Endothelial cell of umbilical vein (primary cell): ENCODE data around the gene CMTM8. TPM values are rescaled to one million over a fixed set of nuclear protein-coding genes. Genes with fewer than 3 reads are reported as not detected.

Experiments
- BruUV-seq: library from RNA; stranded (reverse); fragments of 400-500 nt; replicated peaks from 2 replicates; lab custom pipeline; 2021; lab: Mats Ljungman, UMichigan
- CTCF ChIA-PET: fragments of 300-600, 350-600 bp; sonication (Branson Sonifier 250); formaldehyde crosslinking; loops from one replicate; lab custom pipeline; 2021; ENCODE audit warnings: antibody characterized with exemption, inconsistent platforms; lab: Charles Lee
- POLR2A ChIA-PET: fragments of 300-600, 350-600 bp; sonication (Branson Sonifier 250); formaldehyde crosslinking; loops from one replicate; lab custom pipeline; 2021; ENCODE audit warnings: antibody characterized with exemption, inconsistent platforms; lab: Charles Lee
- DNase-seq: peaks from one replicate; pipeline ENCODE4 v3.0.0-alpha.2; 2011; ENCODE audit warnings: low read depth, low spot score
- FAIRE-seq: peaks from 2 replicates; lab custom pipeline; 2011; peaks lifted over from hg19 to GRCh38; lab: Jason Lieb, UNC
- H2AFZ ChIP-seq: 2 replicates; pipeline ENCODE4 v1.6.0; 2012; ENCODE audit warnings: low read depth, low read length, control low read depth, inconsistent platforms
- H3K27ac ChIP-seq: 2 replicates; pipeline ENCODE4 v1.5.1; 2011; ENCODE audit warnings: low read depth, mild to moderate bottlenecking, control low read depth, low read length, moderate library complexity; ENCODE audit not compliant: insufficient read depth
- H3K27me3 ChIP-seq, 2 experiments: 2 replicates each; pipeline versions ENCODE4 v1.6.0 to v1.6.1; 2011; ENCODE audit warnings: low read length in 2 of 2, mixed read lengths in 1 of 2; ENCODE audit not compliant: control insufficient read depth in 2 of 2, insufficient read depth in 2 of 2
- H3K36me3 ChIP-seq, 2 experiments: 2 replicates in 1 of 2; 3 replicates in 1 of 2; pipeline ENCODE4 v1.5.1; 2011; ENCODE audit warnings: low read length in 2 of 2, mild to moderate bottlenecking in 1 of 2, moderate library complexity in 1 of 2; ENCODE audit not compliant: control insufficient read depth in 2 of 2, insufficient read depth in 2 of 2; ENCODE audit errors: extremely low read depth in 1 of 2
- H3K4me1 ChIP-seq: 3 replicates; pipeline ENCODE4 v1.5.1; 2011; ENCODE audit warnings: mild to moderate bottlenecking, low read length; ENCODE audit not compliant: control insufficient read depth, insufficient read depth; ENCODE audit errors: extremely low read depth
- H3K4me2 ChIP-seq: 2 replicates; pipeline ENCODE4 v1.6.1; 2011; ENCODE audit warnings: low read length, control low read depth, mixed read lengths; ENCODE audit not compliant: insufficient read depth
- H3K4me3 ChIP-seq, 3 experiments: fragments of 200-600 bp in 1 of 3; sonication (generic), shearing (Covaris generic) in 1 of 3; replicated peaks in 1 of 3; 2 replicates each; pipeline ENCODE4 v1.5.1; 2011 to 2016; ENCODE audit warnings: control low read depth in 3 of 3, low read length in 3 of 3, mild to moderate bottlenecking in 2 of 3, inconsistent platforms in 1 of 3, low read depth in 1 of 3, moderate library complexity in 1 of 3; ENCODE audit not compliant: insufficient read depth in 1 of 3
- H3K79me2 ChIP-seq: 2 replicates; pipeline ENCODE4 v1.6.0; 2012; ENCODE audit warnings: low read length, inconsistent platforms; ENCODE audit not compliant: control insufficient read depth, insufficient read depth
- H3K9ac ChIP-seq: replicated peaks from 2 replicates; pipeline ENCODE3; 2011; ENCODE audit warnings: low read length, control low read depth; ENCODE audit not compliant: insufficient read depth; ENCODE audit errors: extremely low read depth
- H3K9me1 ChIP-seq: replicated peaks from 3 replicates; pipeline ENCODE4 v1.6.0; 2011; ENCODE audit warnings: mild to moderate bottlenecking, low read length; ENCODE audit not compliant: control insufficient read depth, insufficient read depth; ENCODE audit errors: extremely low read depth
- H3K9me3 ChIP-seq: replicated peaks from 2 replicates; pipeline ENCODE4 v1.5.1; 2012; ENCODE audit warnings: low read length, inconsistent platforms; ENCODE audit not compliant: control insufficient read depth, insufficient read depth
- H4K20me1 ChIP-seq: replicated peaks from 2 replicates; pipeline ENCODE3; 2011; ENCODE audit warnings: mild to moderate bottlenecking, low read length; ENCODE audit not compliant: control insufficient read depth, insufficient read depth; ENCODE audit errors: extremely low read depth
- EZH2 ChIP-seq: IDR thresholded peaks from 2 replicates; pipeline ENCODE4 v1.6.1; 2012; ENCODE audit warnings: borderline replicate concordance, low read depth, mild to moderate bottlenecking, moderate library complexity, low read length, inconsistent platforms; ENCODE audit not compliant: severe bottlenecking
- FOS ChIP-seq: IDR thresholded peaks from 2 replicates; pipeline ENCODE4 v1.6.1; 2011; ENCODE audit warnings: mild to moderate bottlenecking, low read length, moderate library complexity, borderline replicate concordance; ENCODE audit not compliant: insufficient read depth
- GATA2 ChIP-seq: IDR thresholded peaks from 2 replicates; pipeline ENCODE4 v1.7.0; 2011; ENCODE audit warnings: low read depth, mild to moderate bottlenecking, moderate library complexity, mixed read lengths, low read length; ENCODE audit not compliant: insufficient read length, insufficient read depth
- JUN ChIP-seq: IDR thresholded peaks from 2 replicates; pipeline ENCODE4 v1.6.1; 2011; ENCODE audit warnings: borderline replicate concordance, low read depth; ENCODE audit not compliant: insufficient read length, insufficient read depth
- MYC ChIP-seq: IDR thresholded peaks from one replicate; pipeline ENCODE4 v1.6.1; 2011; ENCODE audit warnings: mild to moderate bottlenecking, low read depth, low read length
- POLR2A ChIP-seq: IDR thresholded peaks from 2 replicates; pipeline ENCODE4 v1.6.1; 2012; ENCODE audit warnings: low read depth, mild to moderate bottlenecking, control low read depth, low read length
- POLR2AphosphoS5 ChIP-seq: IDR thresholded peaks from 2 replicates; pipeline ENCODE4 v1.6.1; 2012; ENCODE audit warnings: low read depth, mild to moderate bottlenecking, control low read depth, low read length, moderate library complexity; ENCODE audit not compliant: insufficient read depth
- dilution Hi-C: fragments of 300-500 bp; cut with MboI; formaldehyde crosslinking; loops from one replicate; pipeline ENCODE4 v1.15.0; 2019; ENCODE audit warnings: low sequenced_read_pairs; ENCODE audit not compliant: extremely low pct_ligation_motif_present
- intact Hi-C: fragments of 100-400 bp; cut with micrococcal nuclease; formaldehyde crosslinking; loops from one replicate; pipeline ENCODE4 v1.10.0; 2022
- polyA plus RNA-seq, 4 experiments: library from polyadenylated mRNA; depleted of rRNA in 3 of 4; stranded (reverse) in 3 of 4; unstranded in 1 of 4; fragments of >200 nt; gene quantifications; 2 replicates each; pipeline versions ENCODE4 v1.2.1 to v1.2.3, GENCODE V29; 2011 to 2012; ENCODE audit warnings: missing spikeins in 1 of 4
- total RNA-seq: library from RNA; stranded (reverse); gene quantifications from 2 replicates; pipeline ENCODE4 v1.2.3, GENCODE V29; 2021
- TF ChIP-seq, protein P1 (sequence below), 2 donors: IDR thresholded peaks; 1 replicate in 1 of 2; 2 replicates in 1 of 2; pipeline ENCODE4 v1.5.1; 2011; ENCODE audit warnings: low read length in 2 of 2, mild to moderate bottlenecking in 2 of 2, moderate library complexity in 2 of 2, control low read depth in 1 of 2, inconsistent platforms in 1 of 2, low read depth in 1 of 2; ENCODE audit not compliant: insufficient read depth in 1 of 2; ENCODE audit errors: extremely low read depth in 1 of 2
- TF ChIP-seq, protein P2 (sequence below): IDR thresholded peaks from 2 replicates; pipeline ENCODE4 v1.6.1; 2011; ENCODE audit not compliant: insufficient read depth, insufficient read length

Gene CMTM8
- total and polyA plus RNA-seq, 2 donors (not counting 3 experiments of a cell fraction or from before 2014, with no cell fraction given) = 7.3 to 11.9 TPM

DNA sequence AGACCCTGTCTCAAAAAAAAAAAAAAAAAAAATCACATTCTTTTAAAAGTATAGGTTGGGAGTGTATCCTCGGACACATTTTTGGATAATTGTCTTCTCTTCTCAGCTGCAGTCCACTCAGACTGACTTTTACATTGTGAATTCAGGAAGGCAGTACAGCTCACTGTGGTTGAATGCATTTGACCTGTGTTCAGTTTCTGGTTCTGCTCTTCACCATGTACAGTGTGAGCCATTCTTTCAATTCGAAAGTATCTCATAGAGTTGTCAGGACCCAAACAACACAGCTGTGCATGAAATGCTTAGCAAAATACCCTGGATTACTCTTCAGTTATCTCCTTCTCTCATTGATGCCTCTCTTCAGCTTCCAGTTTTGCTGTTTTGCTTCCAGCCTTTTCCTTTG, 5.0 kb downstream of the CMTM8 start:
- H3K4me1 ChIP-seq = peaks cover 24% of the 10 kb centered on the region
- TF ChIP-seq POLR2AphosphoS5 = no peak
- TF ChIP-seq EZH2 = no peak
- no peak for TF ChIP-seq JUN
- TF ChIP-seq GATA2 = no peak
- TF ChIP-seq, protein P1, sequence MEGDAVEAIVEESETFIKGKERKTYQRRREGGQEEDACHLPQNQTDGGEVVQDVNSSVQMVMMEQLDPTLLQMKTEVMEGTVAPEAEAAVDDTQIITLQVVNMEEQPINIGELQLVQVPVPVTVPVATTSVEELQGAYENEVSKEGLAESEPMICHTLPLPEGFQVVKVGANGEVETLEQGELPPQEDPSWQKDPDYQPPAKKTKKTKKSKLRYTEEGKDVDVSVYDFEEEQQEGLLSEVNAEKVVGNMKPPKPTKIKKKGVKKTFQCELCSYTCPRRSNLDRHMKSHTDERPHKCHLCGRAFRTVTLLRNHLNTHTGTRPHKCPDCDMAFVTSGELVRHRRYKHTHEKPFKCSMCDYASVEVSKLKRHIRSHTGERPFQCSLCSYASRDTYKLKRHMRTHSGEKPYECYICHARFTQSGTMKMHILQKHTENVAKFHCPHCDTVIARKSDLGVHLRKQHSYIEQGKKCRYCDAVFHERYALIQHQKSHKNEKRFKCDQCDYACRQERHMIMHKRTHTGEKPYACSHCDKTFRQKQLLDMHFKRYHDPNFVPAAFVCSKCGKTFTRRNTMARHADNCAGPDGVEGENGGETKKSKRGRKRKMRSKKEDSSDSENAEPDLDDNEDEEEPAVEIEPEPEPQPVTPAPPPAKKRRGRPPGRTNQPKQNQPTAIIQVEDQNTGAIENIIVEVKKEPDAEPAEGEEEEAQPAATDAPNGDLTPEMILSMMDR (IDR thresholded peaks at IDR 0.05; ENCODE audit: extremely low read depth in 1 of 2, insufficient read depth in 1 of 2, low read depth in 1 of 2, low read length in 2 of 2) = no peak
- no peak for TF ChIP-seq MYC
- TF ChIP-seq POLR2A = no peak
- TF ChIP-seq, protein P2, sequence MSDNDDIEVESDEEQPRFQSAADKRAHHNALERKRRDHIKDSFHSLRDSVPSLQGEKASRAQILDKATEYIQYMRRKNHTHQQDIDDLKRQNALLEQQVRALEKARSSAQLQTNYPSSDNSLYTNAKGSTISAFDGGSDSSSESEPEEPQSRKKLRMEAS = no peak
- TF ChIP-seq FOS = no peak
- H3K27ac ChIP-seq = no peak overlapping the region
- no peaks in the 10 kb centered on the region for H3K9me3 ChIP-seq
- H3K79me2 ChIP-seq = no peaks in the 10 kb centered on the region
- DNase-seq = no peak
- H2AFZ ChIP-seq = no peak overlapping the region
- H3K9ac ChIP-seq = no peak overlapping the region
- intact Hi-C loops (no loop called here), dilution Hi-C loops (no loop called here)
- no peak overlapping the region for H3K4me3 ChIP-seq
- H3K36me3 ChIP-seq = no peaks in the 10 kb centered on the region
- ChIA-PET CTCF (interaction anchor here (1.0 to 1.8 kb wide), 4 partner anchors 16 to 68 kb away, joined by 3 to 4 read pairs (median 3); no protein-coding TSS in a partner anchor), POLR2A (no interaction called here)
- H3K4me2 ChIP-seq = no peak overlapping the region
- no peaks in the 10 kb centered on the region for H4K20me1 ChIP-seq
- H3K27me3 ChIP-seq = no peaks in the 10 kb centered on the region
- no TSS peak for BruUV-seq
- peak; percentile 4 for FAIRE-seq
- no peaks in the 10 kb centered on the region for H3K9me1 ChIP-seq
